H9 (cell line): ENCODE results near the gene SF3B3. TPM values are rescaled to one million over a fixed set of nuclear protein-coding genes. Genes with fewer than 3 reads are reported as not detected.

ENCODE experiments used
- DNase-seq: peaks from one replicate; pipeline ENCODE4 v3.0.0-alpha.2; 2017
- H2AFZ ChIP-seq: one replicate; pipeline ENCODE4 v1.6.1; 2013; ENCODE audit warnings: mild to moderate bottlenecking, low read length, control low read depth, moderate library complexity
- H2AK5ac ChIP-seq: 2 replicates; pipeline ENCODE4 v1.6.1; 2013; ENCODE audit warnings: low read length, control low read depth, mixed read lengths; ENCODE audit not compliant: insufficient read length
- H2BK120ac ChIP-seq: one replicate; pipeline ENCODE4 v1.6.1; 2013; ENCODE audit warnings: low read depth, mild to moderate bottlenecking, low read length, control low read depth, inconsistent platforms; ENCODE audit not compliant: poor library complexity, severe bottlenecking
- H2BK12ac ChIP-seq: 2 replicates; pipeline ENCODE4 v1.6.1; 2013; ENCODE audit warnings: low read length, control low read depth, mixed read lengths, low read depth; ENCODE audit not compliant: insufficient read length
- H2BK15ac ChIP-seq: 2 replicates; pipeline ENCODE4 v1.6.1; 2013; ENCODE audit warnings: low read depth, low read length, control low read depth
- H2BK20ac ChIP-seq: one replicate; pipeline ENCODE4 v1.6.1; 2013; ENCODE audit warnings: low read depth, mild to moderate bottlenecking, low read length, control low read depth, inconsistent platforms; ENCODE audit not compliant: poor library complexity, severe bottlenecking
- H2BK5ac ChIP-seq: 2 replicates; pipeline ENCODE4 v1.6.1; 2013; ENCODE audit warnings: low read length, control low read depth, mixed read lengths; ENCODE audit not compliant: insufficient read length
- H3K14ac ChIP-seq: 2 replicates; pipeline ENCODE4 v1.6.1; 2013; ENCODE audit warnings: low read length, control low read depth; ENCODE audit not compliant: insufficient read depth
- H3K18ac ChIP-seq: 2 replicates; pipeline ENCODE4 v1.6.1; 2013; ENCODE audit warnings: low read depth, mild to moderate bottlenecking, mixed read lengths, low read length, control low read depth; ENCODE audit not compliant: insufficient read length
- H3K23ac ChIP-seq: 2 replicates; pipeline ENCODE4 v1.6.1; 2013; ENCODE audit warnings: low read length, control low read depth, mixed read lengths, low read depth; ENCODE audit not compliant: insufficient read length
- H3K23me2 ChIP-seq: 2 replicates; pipeline ENCODE4 v1.6.1; 2013; ENCODE audit warnings: low read depth, mild to moderate bottlenecking, mixed read lengths, low read length, control low read depth; ENCODE audit not compliant: insufficient read length, poor library complexity, severe bottlenecking
- H3K27ac ChIP-seq: 2 replicates; pipeline ENCODE4 v1.5.1; 2013; ENCODE audit warnings: low read length, control low read depth, mixed read lengths, low read depth; ENCODE audit not compliant: insufficient read length
- H3K27me3 ChIP-seq: 2 replicates; pipeline ENCODE4 v1.6.1; 2013; ENCODE audit warnings: low read length, control low read depth, inconsistent platforms; ENCODE audit not compliant: insufficient read depth
- H3K4ac ChIP-seq: 2 replicates; pipeline ENCODE4 v1.6.1; 2013; ENCODE audit warnings: low read depth, mild to moderate bottlenecking, control low read depth, inconsistent platforms, low read length, moderate library complexity
- H3K4me1 ChIP-seq: 2 replicates; pipeline ENCODE4 v1.6.1; 2013; ENCODE audit warnings: low read length, control low read depth, inconsistent platforms; ENCODE audit not compliant: insufficient read depth
- H3K4me2 ChIP-seq: 2 replicates; pipeline ENCODE4 v1.6.1; 2013; ENCODE audit warnings: low read length, control low read depth, mixed read lengths; ENCODE audit not compliant: insufficient read length, insufficient read depth
- H3K56ac ChIP-seq: 2 replicates; pipeline ENCODE4 v1.6.1; 2013; ENCODE audit warnings: low read depth, mild to moderate bottlenecking, mixed read lengths, low read length, control low read depth; ENCODE audit not compliant: insufficient read length
- H3K79me1 ChIP-seq: 2 replicates; pipeline ENCODE4 v1.6.1; 2013; ENCODE audit warnings: low read depth, mild to moderate bottlenecking, moderate library complexity, low read length, control low read depth, inconsistent platforms; ENCODE audit not compliant: insufficient read depth, poor library complexity, severe bottlenecking
- H3K79me2 ChIP-seq: 2 replicates; pipeline ENCODE4 v1.6.1; 2013; ENCODE audit warnings: low read length, control low read depth, inconsistent platforms; ENCODE audit not compliant: insufficient read depth
- H3K9ac ChIP-seq: 2 replicates; pipeline ENCODE4 v1.6.1; 2013; ENCODE audit warnings: low read length, control low read depth, mixed read lengths; ENCODE audit not compliant: insufficient read length; ENCODE audit errors: extremely low read depth
- H3K9me3 ChIP-seq: one replicate; pipeline ENCODE4 v1.6.1; 2013; ENCODE audit warnings: low read depth, low read length, inconsistent platforms; ENCODE audit not compliant: control insufficient read depth
- H3T11ph ChIP-seq: one replicate; pipeline ENCODE4 v1.6.1; 2013; ENCODE audit warnings: mild to moderate bottlenecking, low read length, control low read depth, inconsistent platforms
- H4K20me1 ChIP-seq: one replicate; pipeline ENCODE4 v1.6.1; 2013; ENCODE audit not compliant: control insufficient read depth, insufficient read length, insufficient read depth
- H4K5ac ChIP-seq: 2 replicates; pipeline ENCODE4 v1.6.1; 2013; ENCODE audit warnings: low read depth, mild to moderate bottlenecking, mixed read lengths, low read length, control low read depth; ENCODE audit not compliant: insufficient read length
- H4K8ac ChIP-seq: replicated peaks from 2 replicates; pipeline ENCODE4 v1.6.1; 2013; ENCODE audit warnings: low read length, control low read depth, mixed read lengths, low read depth; ENCODE audit not compliant: insufficient read length
- H4K91ac ChIP-seq: 2 replicates; pipeline ENCODE4 v1.6.1; 2013; ENCODE audit warnings: low read depth, mild to moderate bottlenecking, moderate library complexity, mixed read lengths, low read length, control low read depth; ENCODE audit not compliant: insufficient read length
- H3K27ac Mint-ChIP-seq, 3 experiments: 2 replicates in 2 of 3; 3 replicates in 1 of 3; pipeline ENCODE4 v1.8.0; 2020 to 2021; ENCODE audit warnings: mixed read lengths in 3 of 3, mild to moderate bottlenecking in 1 of 3, moderate library complexity in 1 of 3
- H3K27me3 Mint-ChIP-seq: 2 replicates; pipeline ENCODE4 v1.8.0; 2021; ENCODE audit warnings: low read depth, mild to moderate bottlenecking, moderate library complexity, mixed read lengths
- H3K36me3 Mint-ChIP-seq, 3 experiments: 2 replicates in 2 of 3; 3 replicates in 1 of 3; pipeline ENCODE4 v1.8.0; 2020 to 2021; ENCODE audit warnings: low read depth in 3 of 3, mixed read lengths in 3 of 3; ENCODE audit not compliant: insufficient read depth in 1 of 3
- H3K4me1 Mint-ChIP-seq, 2 experiments: 2 replicates each; pipeline ENCODE4 v1.8.0; 2020; ENCODE audit warnings: mixed read lengths in 2 of 2
- H3K4me3 Mint-ChIP-seq, 2 experiments: 2 replicates in 1 of 2; 3 replicates in 1 of 2; pipeline ENCODE4 v1.8.0; 2020 to 2021; ENCODE audit warnings: mild to moderate bottlenecking in 2 of 2, mixed read lengths in 2 of 2, moderate library complexity in 1 of 2
- H3K9me3 Mint-ChIP-seq, 2 experiments: 2 replicates in 1 of 2; 3 replicates in 1 of 2; pipeline ENCODE4 v1.8.0; 2020; ENCODE audit warnings: mild to moderate bottlenecking in 2 of 2, mixed read lengths in 2 of 2, moderate library complexity in 1 of 2
- WGBS: extraction: QIAGEN DNeasy Blood & Tissue Kit; methylation state at CpG from one replicate; pipeline ENCODE4 v1.1.7; 2013; ENCODE audit warnings: missing lambda C conversion rate, low lambda C conversion rate, mixed read lengths; ENCODE audit not compliant: insufficient read length; ENCODE audit errors: extremely low coverage; 5-methylcytosine and 5-hydroxymethylcytosine counted together
- total RNA-seq: library from RNA; stranded (reverse); gene quantifications from 2 replicates; pipeline ENCODE4 v1.2.1, GENCODE V29; 2021
- TF ChIP-seq, protein P1 (sequence below): fragments of 200-600 bp; sonication (generic); conservative IDR thresholded peaks from 3 replicates; pipeline ENCODE4 v1.8.0; 2021; ENCODE audit warnings: antibody characterized with exemption, mild to moderate bottlenecking

SF3B3 gene
- total RNA-seq, 1 experiment from 2014 or later, result 493 TPM

DNA sequence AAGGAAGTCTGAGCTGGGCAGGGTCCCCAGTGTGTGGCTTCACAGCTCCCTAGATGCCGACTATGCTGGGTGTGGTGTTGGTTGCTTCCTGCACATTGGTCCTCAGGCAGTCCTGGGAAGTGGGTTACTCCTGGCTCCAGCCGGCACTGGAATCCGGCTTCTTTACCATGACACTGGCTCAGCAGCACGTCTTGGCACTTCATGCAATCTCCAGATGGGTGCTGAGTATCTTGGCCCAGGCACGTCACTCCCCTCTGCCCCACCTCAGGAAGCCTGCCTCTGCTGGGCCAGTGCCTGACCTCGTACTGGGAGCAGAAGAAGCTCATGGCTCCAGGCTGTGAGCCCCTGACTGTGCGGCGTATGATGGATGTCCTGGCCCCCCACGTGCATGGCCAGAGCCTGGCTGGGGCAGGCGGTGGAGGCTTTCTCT lies 44.7 kb upstream of the SF3B3 start:
- Mint-ChIP-seq H3K4me3 (no peak overlapping the region), H3K27me3 (no peaks in the 10 kb centered on the region), H3K36me3 (peaks cover 2 to 26% (median 22%) of the 10 kb centered on the region in 3 experiments; a peak in 6 of 7 replicates), H3K9me3 (no peaks in the 10 kb centered on the region), H3K27ac (0 out of 7 replicates have a peak overlapping the region, but pooled peaks of 2 of the 3 experiments have one; percentile 51 to 75), H3K4me1 (peaks cover 4 to 8% of the 10 kb centered on the region in 2 experiments; a peak in 3 of 4 replicates)
- Histone ChIP-seq H3K27ac (no peak overlapping the region), H4K8ac (no peak overlapping the region), H3K4me2 (no peak overlapping the region), H3K4ac (no peak overlapping the region), H3K27me3 (no peaks in the 10 kb centered on the region), H2BK5ac (no peak overlapping the region), H3K9ac (no peak overlapping the region), H4K5ac (no peak overlapping the region), H2BK20ac (no peak overlapping the region), H3K14ac (no peak overlapping the region), H4K20me1 (peaks cover 3% of the 10 kb centered on the region), H3K23ac (no peak overlapping the region), H2BK120ac (no peak overlapping the region), H3K18ac (no peak overlapping the region), H3T11ph (no peak overlapping the region), H3K79me1 (no peaks in the 10 kb centered on the region), H2AK5ac (no peak overlapping the region), H2BK15ac (no peak overlapping the region), H3K4me1 (no peaks in the 10 kb centered on the region; the same call in 1 of the 2 replicates), H2BK12ac (no peak overlapping the region), H3K9me3 (no peaks in the 10 kb centered on the region), H3K56ac (no peak overlapping the region), H3K79me2 (no peaks in the 10 kb centered on the region), H2AFZ (no peak overlapping the region), H3K23me2 (no peaks in the 10 kb centered on the region), H4K91ac (no peak overlapping the region)
- DNase-seq, result peak; percentile 54
- TF ChIP-seq, protein P1, sequence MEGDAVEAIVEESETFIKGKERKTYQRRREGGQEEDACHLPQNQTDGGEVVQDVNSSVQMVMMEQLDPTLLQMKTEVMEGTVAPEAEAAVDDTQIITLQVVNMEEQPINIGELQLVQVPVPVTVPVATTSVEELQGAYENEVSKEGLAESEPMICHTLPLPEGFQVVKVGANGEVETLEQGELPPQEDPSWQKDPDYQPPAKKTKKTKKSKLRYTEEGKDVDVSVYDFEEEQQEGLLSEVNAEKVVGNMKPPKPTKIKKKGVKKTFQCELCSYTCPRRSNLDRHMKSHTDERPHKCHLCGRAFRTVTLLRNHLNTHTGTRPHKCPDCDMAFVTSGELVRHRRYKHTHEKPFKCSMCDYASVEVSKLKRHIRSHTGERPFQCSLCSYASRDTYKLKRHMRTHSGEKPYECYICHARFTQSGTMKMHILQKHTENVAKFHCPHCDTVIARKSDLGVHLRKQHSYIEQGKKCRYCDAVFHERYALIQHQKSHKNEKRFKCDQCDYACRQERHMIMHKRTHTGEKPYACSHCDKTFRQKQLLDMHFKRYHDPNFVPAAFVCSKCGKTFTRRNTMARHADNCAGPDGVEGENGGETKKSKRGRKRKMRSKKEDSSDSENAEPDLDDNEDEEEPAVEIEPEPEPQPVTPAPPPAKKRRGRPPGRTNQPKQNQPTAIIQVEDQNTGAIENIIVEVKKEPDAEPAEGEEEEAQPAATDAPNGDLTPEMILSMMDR, result no peak
- WGBS, result no CpG with 5 or more reads among the region's 10 CpGs
